NCI-H1417 treated with DMSO at 0.1 percent for 48 hours (cell line): Measurements from ENCODE around the gene EFHD1.
"Not testable (repeated sequence)": the region's sequence is repeated elsewhere in the genome, so short reads cannot be mapped to it uniquely, and the experiment has no call there.

Experiments
- DNase-seq: peaks from one replicate; lab custom pipeline; 2025; lab: John Stamatoyannopoulos, UW

EFHD1 gene

DNA sequence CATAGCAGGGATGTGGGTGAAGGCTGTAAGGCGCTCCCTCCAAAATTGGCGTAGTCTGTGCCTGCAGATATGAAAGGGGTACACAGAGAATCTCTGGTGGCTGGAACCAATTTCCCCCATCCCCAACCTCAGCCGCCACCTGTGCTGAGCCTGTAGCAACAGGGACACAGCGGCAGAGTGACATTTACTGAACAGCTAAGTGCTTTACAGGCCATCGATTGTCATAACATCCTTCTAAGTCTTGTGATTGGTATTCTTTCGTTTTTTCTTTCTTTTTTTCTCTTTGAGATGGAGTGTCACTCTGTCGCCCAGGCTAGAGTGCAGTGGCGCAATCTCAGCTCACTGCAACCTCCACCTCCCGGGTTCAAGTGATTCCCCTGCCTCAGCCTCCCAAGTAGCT is 12.2 kb upstream of the EFHD1 start:
- DNase-seq = no peak

DNA sequence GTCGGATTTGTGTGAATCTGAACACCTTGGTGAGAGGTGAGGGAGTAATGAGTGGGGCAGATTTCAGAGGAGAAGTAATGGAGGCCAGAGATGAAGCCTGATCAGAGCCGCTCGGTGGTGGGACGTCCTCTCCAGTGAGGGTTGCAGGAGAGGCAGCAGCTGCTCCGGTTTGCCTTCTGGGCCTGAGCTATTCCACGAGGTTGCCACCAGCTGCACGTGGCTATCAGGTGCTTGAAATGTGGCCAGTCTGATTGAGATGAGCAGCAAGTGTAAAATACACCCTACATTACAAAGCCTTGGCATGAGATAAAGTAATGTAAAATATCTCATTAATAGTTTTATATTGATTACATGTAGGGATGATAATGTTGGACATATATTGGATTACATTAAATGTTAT is 10.8 kb upstream of the EFHD1 start:
- no peak for DNase-seq

DNA sequence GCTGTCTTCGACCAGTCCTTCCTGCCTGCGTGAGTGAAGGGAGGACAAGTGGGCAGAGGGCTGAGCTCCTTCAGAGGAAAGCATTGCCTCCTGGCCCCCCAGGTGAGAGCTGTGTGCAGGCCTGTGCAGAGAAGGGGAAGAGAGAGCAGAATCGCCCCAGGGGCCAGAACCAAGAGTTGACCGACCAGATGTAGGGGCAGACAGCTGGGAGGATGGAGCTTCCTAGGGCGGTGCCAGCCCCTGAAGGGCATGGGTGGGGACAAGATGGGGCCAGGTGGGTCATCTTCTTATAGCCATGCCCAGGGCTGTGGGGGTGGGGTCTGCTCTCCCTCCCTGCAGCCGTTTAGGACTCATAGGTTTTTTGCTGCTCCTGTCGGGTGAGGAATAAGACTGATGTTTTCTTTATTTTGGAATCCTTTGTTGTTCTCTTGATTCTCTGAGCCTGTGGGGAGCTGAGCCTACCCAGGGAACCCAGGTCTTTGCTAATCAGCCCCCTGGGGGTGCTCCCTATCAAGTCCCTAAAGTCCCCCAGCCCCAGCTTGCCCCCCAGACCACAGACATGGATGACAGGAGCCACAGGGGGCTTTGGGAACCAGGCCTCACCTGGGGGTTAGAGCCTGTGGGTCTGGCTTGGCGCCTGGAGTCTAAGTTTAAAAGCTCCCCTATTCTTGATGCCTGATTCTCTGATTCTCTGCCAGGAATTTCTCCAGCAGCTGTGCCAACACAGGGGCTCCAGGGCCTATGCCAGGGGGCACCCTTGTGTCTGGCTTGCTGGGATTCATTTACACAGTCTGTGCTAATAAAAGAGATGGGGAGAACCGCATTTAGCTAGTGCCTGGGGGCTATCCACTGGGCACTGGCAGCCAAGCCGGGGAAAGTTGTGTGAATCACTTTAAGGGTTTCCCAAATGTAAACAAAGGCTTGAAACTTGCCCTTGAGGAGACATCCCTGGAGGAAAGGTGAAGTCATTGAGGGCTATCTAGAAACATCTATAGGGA is 9.3 kb upstream of the EFHD1 start:
- DNase-seq = no peak

DNA sequence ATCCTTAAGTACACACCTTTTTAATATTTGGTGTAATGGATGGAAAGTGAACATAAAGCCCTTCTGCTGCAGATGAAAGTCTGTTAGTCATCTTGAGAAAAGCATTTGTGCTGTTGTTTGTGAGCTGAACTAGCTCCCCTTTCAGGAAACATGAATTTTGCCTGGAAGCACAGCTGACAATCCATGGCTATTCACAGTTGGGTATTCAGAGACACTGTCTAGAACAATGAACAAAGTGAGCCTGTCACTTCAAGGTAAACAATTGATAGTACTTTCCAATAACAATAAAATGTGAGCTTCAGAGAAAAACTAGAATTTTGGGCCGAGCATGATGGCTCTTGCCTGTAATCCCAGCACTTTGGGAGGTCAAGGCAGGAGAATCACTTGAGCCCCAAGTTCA is 6.8 kb upstream of the EFHD1 start:
- DNase-seq = no peak

DNA sequence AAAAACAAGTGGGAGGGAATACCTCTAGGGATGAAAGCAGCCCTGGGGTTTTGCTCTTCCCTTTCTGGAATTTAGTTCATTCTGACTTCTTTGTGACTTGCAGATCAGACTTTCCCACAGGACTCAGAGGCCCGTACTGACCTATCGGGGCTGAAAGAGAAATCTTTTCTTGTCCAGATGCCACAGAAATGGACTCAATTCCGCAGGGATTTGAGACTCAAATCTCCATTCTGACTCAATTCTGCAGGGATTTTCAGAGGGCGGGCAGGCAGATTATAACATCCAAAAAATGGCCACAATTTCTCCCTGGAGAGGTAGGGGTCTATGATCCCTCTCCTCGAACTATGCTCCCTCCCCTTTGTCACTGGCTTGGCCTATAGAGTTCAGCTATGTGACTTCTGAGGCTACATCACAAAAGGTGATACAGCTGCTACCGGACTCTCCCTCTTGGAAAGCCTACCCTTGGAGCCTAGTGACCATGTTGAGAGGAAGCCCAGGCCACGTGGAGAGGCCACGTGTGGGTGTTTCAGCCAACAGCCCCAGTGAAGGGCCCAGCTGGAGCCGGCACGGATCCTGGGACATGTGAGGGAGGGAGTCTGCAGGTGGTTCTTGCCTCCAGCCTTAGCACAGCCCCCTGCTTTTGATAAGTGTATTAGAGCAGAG is 4.8 kb upstream of the EFHD1 start:
- no peak for DNase-seq

DNA sequence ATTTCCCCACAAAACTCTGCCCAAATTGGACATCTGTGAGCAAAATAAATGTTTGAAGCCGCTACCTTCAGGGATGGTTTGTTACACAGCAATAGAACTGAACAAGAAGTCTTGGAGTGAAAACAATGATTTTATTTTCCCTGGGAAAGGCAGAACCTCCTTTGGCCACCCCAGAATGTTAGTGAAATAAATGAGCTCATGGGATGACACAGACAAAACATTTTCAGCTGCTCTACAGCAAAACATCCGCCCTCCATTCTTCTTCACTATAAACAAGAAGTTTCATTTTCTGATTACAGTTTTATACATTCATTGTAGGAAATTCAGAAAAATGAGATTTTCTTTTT is 4.3 kb upstream of the EFHD1 start:
- no peak for DNase-seq

DNA sequence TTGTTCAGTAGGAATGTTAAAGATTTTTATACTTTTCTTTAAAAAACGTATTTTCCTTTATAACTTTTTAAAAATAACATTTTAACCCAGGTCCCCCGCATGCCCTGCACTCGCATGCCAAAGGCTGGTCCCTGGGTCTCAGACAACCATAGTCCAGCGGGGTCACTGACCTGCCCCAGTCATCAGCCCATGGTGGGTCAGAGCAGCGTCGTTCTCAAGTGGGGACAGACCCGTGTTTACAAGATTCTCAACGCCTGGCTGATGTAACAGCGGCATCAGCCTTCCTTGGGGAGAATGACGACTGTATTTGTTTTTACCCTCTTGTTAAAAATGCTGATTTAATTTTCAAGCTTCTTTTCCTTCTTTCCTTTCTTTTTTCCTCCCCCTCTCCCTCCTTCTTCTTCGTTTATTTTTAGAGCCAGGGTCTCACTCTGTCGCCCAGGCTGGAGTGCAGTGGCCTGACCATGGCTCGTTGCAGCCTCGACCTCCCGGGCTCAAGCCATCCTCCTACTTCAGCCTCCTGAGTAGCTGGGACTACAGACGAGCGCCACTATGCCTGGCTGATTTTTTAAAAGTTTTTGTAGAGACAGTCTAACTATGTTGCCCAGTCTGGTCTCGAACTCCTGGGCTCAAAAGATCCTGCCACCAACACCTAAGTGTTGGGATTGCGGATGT is 1.0 kb upstream of the EFHD1 start:
- no peak for DNase-seq

DNA sequence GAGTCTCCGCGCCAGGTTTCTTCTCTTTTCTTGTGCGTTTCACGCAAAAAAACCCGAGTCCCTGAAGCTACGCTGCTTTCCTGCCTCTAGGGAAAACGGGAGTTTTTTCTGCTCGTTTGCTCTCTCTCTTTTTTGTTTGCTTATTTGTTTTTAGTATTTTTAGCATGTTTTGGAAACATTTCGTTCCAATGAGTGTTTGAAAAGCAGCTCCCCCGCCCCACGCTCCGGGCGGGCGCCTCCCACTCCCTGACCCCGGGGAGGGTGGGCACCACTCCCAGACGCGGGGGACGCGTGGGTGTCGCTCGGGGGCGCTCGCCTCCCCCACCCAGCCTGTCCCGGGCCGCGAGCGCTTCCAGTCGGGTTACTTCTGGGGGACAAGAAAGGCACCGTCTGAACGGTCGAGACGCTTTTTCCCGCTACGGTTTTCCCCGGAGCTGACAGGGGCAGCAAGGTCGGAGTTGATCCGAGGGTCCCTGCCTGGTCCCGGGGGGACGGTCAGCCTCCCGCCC is 446 bp upstream of the EFHD1 start:
- no peak for DNase-seq

DNA sequence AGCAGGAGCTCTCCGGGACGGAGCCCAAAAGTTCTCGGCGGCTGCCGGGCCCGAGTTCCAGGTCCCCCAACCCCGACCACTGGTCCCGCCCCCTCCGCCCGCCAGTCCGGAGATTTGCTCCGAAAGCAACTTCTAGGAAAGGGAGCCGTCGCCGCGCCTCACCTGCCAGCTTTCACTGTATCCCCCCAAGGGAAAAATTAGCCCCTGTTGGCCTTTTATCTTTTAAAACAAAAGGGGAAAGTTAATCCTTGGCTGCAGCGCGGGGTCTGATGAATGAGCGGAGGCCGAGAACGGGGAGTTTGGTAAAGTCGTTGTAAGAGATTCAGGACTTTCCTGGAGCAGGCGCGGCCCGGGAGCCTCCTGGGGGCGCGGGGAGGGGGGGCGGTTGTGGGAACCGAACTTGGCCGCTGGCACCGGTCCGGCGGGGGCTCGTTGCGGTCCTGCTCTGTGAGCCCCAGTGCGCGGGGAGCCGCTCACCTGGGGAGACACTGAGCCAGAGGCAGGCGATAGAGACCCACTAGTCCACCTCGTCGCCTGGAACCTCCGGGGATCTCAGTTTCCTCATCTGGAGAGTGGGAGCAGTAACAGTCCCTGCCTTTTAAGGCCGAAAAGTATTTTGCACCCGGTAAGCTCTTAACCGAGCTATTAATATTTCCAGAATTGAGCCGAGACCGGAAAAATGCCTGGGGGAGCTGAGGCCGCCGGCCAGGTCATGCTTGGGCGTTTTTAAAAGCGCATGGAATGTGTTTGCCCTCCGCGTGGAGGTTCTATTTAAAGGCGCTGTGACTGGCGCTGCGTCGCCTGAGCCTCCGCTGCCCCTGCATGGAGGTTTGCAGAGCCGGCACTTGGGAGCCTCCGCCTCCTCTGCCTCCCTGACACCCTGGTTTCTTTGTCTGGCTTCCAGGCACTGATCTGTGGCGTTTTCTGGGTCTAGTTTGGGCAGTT is 1.1 kb downstream of the EFHD1 start:
- no peak for DNase-seq

DNA sequence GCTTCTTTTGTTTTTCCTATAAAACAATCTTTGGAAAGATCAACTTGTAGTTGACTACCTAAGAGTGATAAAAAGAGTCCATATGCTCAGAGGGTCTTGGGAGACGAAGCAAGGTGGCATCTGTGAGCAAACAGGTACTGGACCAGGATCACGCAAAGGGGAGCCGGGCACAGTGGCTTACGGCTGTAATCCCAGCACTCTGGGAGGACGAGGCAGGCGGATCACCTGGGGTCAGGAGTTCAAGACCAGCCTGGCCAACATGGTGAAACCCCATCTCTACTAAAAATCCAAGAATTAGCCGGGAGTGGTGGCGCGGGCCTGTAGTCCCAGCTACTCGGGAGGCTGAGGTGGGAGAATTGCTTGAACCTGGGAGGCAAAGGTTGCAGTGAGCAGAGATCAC is 2.0 kb downstream of the EFHD1 start:
- DNase-seq = not testable (repeated sequence)

DNA sequence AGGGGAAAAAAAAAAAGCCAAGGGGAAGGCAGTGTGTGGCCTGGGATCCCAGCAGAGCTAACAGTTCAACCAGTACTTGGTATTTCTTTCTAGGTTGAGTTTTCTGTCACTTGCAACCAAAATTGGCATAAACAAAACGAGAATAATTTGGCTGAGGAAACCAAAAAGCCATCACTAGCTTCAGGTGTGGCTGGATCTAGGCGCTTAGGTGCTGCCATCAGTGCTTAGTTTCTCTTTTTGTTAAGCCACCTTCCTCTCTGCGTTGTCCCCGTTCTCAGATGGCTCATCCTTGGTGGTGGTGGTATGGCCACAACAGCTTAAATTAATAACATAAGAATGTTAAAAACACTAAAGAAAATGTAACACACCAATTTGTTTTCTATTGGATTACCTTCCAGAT is 2.4 kb downstream of the EFHD1 start:
- DNase-seq = no peak

DNA sequence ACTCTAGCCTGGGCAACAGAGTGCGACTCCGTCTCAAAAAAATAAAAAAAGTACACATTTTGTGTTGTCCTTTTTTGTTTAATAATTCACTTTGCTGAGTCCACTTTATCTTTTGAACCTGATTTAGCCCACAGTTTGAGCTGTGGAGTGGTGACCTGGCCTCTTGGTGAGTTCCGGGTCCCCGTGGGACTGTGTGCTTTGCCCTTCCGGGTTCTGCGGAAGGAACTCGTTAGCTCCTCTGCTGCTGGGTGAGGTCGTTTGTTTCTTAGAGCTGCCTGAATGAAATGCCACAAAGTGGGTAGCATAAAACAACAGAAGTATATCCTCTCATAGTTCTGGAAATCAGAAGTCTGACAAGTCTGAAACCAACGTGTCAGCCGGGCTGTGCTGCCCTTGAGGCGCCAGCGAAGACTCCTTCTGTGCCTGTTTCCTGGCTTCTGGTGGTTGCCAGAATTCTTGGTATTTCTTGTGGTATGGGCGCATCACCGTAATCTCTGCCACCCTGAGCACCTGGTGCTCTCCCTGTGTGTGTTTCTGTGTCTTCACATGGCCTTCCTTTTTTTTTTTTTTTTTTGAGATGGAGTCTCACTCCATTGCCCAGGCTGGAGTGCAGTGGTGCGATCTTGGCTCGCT is 3.5 kb downstream of the EFHD1 start:
- no peak for DNase-seq

DNA sequence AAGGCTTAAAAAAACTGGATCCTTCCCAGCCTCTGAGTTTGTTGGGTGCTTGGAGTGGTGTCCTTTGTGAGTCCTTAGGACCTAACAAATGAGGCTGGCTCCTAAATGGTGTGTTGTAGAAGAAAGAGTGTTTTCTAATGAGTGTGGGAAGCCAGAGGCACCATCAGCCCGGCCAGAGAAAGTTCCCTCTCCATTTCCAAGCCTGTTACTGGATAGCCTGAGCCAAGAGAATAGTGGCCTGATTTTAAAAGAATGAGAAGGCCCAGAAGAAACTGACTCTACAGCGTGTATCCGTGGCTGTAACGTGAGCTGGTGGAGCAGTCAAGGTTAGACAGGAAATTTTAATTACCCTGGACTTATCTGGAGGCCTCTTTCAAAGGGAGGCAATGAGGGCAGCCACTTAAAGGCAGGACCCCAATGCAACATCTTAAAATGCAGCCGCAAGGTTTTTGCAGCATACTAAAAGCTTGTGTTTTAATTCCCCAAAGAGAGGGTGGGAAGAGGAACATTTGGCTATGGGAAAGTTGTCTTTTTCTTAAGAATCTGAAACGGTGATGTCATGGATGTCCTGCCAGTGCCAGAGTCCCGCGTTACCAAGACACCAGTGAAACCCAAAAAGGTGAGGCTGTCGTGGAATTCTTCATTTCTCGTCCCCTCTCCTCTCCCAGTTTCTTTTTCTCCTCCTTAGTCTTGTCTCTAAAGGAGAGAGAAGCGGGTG is 4.6 kb downstream of the EFHD1 start:
- DNase-seq = no peak

DNA sequence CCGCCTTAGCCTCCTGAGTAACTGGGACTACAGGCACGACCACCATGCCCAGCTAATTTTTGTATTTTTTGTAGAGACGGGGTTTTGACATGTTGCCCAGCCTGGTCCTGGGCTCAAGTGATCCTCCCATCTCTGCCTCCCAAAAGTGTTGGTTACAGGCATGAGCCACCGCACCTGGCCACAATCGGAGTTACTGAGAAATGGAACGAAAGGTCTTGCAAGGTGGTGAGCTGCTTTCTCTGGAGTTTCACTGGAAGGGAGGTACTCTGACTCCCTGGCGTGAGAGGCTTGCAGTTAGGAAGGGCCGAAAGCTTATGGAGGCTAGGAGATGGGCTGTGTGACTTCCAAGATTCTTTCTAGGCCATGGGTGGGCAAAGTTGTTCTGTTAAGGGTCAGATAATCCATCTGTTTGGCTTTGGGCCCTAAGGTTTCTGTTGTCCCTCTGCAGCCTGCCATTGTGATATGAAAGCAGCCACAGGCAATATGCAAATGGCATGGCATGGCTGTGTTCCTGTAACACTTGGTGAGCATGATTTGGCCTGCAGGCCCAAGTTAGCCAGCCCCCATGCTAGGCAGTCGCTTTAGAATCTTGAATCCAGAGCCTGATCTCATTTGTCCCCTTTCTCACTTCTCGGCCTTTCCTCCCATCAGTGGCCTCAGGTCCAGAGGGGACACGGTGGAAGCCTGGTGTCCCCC is 7.9 kb downstream of the EFHD1 start:
- DNase-seq = no peak

DNA sequence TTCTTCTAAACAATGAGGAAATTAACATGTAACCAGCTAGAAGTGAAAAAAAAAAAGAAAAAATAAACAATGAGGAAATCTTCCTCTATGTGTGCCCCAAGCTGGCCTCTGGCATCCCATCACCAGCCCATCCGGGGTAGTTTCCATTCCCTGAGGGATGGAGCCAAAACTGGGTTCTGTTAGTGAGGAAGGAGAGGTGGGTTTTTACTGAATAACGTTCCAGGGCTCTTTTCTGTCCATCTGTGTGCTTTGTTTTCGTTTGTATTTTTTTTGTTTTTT is 9.7 kb downstream of the EFHD1 start:
- DNase-seq = no peak

DNA sequence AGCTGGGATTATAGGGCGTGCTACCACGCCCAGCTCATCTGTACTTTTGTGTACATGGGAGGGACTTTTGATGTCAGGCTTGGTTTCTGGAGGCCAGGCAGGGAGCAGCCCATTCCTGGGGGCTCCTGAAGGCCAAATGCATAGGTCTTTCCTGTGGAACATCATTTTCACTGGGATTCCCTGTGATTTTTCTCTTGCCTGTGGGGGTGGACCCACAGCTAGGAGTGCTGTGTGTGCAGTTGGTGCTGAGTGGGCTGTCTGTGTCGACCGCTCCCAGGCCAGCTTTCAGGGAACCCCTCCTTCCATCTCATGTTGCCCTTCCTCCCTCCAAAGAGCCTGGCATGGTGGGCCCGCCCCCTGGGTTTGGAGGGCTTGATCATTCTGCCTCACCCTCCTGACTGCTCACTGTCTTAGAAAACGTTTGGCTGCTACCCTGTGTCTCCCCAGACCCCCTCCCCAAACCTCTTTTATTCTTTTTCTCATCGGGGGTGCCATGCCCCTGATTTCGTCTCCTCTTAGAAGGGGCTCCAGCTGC is 10.5 kb downstream of the EFHD1 start:
- DNase-seq = no peak

DNA sequence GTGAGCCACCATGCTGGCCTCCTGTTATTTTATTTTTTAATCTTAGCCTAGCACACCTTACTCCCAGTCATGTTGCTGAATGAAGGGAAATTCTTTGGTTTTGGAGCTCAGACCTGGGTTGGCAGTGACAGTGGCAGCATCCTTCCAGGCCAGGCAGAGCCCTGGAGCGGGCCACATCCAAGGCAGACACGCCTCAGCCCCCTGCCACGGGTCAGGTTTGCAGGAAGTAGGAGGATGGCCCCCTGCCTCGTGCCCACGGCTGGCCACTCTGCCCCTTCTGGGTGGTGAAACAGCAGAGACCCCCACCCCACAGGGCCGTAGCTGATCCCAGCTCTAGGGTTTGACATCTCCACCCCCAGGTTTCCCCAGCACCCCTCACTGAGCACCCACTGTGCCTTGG is 11.7 kb downstream of the EFHD1 start:
- DNase-seq = no peak

DNA sequence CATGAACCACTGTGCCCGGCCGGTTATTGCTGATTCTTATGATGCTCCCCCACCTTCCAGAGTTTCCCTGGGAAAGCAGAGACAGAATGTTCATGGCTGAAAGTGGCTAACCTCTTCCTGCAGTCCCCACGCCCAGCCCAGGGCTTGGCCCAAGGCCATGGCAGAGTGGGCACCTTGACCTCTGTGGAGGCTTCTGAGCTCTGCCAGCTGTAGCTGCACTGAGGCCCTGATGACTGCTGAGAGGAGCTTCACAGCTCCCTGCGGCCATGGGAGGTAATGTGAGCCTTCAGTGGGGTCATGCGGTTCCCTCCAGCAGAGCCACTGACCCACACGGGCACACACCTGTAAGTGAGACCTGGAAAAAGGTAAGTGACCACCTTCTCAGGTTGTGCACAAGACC is 13.3 kb downstream of the EFHD1 start:
- no peak for DNase-seq

DNA sequence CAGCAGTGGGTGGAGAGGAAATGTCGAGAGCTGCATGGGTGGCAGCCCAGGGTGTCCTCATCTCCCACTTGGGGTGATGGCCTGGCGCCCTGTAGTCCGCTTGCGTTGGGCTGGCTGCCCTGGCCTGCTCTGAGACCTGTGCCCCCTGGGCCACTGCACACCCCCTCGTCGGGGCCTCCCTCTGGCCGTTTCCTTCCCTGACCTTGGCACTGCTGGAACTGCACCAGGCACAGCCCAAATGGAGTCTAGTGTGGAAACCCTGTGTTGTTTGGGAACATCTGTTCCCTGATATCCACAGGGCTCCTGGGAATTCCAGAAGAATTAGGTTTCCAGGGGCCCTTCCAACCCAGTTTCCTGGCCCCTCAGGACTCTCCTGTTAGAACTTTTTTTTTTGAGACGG is 13.9 kb downstream of the EFHD1 start:
- DNase-seq = no peak

DNA sequence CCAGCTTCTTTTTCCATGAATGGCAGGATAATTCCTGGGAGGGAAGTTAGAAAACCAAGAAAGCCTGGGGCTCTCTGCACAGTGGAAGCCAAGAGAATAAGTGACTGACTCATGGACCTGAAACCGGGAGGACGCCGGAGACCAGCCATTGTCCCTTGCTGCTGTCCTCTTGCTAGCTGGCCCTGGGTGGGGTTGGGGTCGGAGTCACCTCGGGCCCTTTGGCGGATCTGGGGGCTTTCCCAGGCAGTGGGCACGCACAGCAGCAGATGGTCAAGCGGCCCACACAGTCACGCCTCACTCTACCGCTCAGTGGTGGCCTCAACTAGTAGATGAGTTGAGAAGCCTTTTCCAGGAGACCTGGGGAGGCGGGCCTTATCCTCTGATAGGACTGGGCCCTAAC is 15.6 kb downstream of the EFHD1 start:
- DNase-seq = no peak
